Activated T-cell treated with anti-CD3 and anti-CD28 coated beads for 1 hour (primary cell): ENCODE data around the gene UBD.

Source experiments
- DNase-seq: peaks from one replicate; pipeline ENCODE4 v3.0.0-alpha.2; 2020; ENCODE audit warnings: low read depth

The UBD gene

GRCh38 chr6:29521006-29521680 is 38.4 kb downstream of the UBD start:
- DNase-seq: no peak

DNA sequence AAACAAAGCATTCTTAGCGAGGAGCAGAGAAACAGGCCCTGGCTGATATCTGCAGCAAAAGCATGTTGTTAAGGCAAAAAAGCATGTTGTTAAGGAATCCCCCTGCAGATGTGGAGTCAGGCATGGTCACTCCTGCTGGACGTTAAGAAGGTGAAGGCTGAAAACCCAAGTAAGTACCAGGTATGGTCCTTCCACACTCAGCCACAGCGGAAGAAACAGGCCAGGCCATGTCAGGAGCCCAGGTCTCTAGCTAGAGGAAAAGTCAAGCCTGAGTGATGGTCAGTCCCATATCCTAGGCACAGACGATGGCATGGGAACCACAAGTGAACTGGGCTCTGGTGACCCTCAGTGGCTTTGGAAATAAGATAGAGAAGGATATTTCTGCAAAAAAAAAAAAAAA is 39.3 kb downstream of the UBD start:
- no peak for DNase-seq

GRCh38 chr6:29519291-29520010 is 40.1 kb downstream of the UBD start:
- DNase-seq: no peak

- no peak for DNase-seq
Measured at GRCh38 chr6:29517728-29518440, 41.6 kb downstream of the UBD start.

GRCh38 chr6:29517245-29517644 is 42.3 kb downstream of the UBD start:
- no peak for DNase-seq

DNA sequence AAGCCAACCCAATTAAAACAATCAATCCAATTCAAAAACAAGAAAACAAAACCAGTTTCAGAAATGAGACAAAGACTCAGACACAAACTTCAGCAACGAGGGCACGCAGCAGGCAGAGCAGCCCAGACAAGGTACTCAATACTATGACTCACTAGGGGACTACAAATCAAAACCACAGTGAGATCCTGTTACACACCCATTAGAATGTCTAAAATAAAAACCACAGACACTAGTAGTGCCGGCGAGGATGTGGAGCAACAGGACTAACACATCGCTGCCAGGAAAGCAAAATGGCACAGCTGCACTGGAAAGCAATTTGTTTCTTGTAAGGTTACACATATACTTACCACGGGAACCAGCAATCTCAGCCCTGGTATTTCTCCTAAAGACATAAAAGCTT is 43.4 kb downstream of the UBD start:
- peak; percentile 5 for DNase-seq

DNA sequence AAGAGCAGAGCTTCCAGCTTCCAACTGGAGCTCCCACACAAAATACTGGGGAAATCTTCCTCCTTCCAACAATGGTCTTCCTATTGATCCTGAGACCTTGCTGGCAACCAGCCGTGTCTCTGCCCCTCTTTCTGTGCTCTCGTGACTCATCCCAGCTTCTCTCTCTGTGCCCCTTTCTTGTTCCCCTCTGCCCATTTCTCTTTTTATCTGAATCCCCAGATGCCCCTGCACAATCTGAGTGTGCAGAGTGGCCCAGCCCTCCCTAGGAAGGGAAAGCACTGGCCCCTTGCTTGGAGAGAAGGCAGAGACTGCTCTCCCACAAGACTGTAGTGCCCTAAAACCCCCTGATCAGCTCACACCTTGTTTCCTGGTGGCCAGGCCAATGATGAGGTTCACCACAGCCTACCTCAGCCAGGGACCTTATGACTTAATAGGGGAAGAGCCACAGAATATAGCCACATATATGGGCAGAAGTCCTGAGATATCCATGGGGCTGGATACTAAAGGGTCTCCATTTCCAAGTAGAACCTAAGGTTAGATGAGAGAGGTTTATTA is 48.7 kb downstream of the UBD start:
- DNase-seq: no peak

- no peak for DNase-seq
Measured at GRCh38 chr6:29510202-29510601, 49.3 kb downstream of the UBD start.

- no peak for DNase-seq
Measured at GRCh38 chr6:29509711-29510110, 49.8 kb downstream of the UBD start.

DNA sequence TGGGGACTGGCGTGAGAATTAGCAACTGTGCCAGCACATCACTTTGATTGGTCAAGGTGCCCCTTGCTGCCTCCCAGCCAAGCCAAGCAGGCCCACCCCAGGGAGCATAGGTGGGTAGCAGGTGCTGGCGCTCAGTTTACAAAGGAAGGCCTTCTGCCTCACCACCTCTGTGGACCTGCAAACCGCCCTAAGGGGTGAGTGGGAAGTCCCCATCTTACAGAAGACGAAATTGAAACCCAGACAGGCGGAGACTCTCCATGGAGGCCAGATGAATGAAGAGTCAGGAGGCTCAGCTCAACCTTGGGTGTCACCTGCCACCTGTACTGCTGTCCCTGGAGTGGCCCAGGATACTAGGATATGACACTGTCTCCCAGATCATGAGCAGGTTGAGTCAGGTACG is 50.3 kb downstream of the UBD start:
- no peak for DNase-seq

DNA sequence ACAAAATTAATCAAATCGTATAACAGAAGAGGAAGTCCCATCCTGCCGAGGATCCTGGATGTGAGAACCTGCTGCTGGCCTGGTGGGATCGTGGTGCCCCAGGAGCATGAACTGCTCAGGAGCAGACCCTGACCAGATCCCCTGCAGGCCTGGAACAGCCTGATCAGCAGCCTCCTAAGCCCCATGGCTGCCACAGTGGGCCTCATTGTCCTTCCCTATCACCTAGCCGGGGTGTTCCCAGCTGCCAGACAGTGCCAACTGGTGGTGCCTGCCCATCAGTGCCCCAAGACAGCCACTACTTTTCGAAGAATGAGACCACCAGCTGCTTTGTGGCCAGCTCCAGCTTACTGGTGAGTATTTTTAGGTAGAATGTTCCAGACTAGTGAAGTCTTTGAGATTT is 52.2 kb downstream of the UBD start:
- no peak for DNase-seq

- DNase-seq: no peak
Measured at GRCh38 chr6:29506446-29507067, 53.0 kb downstream of the UBD start.

DNA sequence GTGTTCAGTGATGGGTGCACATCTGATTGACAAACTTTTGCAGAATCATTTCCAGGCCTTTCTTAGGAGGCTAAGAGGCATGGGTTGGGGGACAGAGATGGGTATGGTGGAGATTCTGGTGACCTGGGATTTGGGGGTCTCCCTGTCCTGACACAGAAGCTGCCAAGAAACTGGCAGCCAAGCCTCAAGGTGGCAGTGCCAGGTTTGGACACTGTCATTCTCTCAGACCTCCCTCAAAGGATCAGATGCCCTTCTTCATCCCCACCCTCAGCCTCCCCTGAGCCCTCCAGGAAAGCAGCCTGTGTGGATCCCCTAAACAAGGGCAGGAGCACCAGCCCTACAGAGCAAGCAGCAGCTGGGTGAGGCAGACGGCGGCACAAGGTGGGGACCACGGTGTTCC is 53.7 kb downstream of the UBD start:
- no peak for DNase-seq
